GM23338 (cell line): Measurements from ENCODE around the gene ARAP1. TPM values are rescaled to one million over a fixed set of nuclear protein-coding genes. Genes with fewer than 3 reads are reported as not detected.

Experiments
- ATAC-seq: fragments of 200-7000 bp; cut with Tn5 transposase; 3 replicates; pipeline ENCODE4 v1.9.1; 2020
- DNase-seq: peaks from one replicate; pipeline ENCODE4 v3.0.0-alpha.2; 2015; ENCODE audit warnings: low spot score
- H2AFZ ChIP-seq: fragments of 200-600 bp; sonication (generic); 2 replicates; pipeline ENCODE4 v1.8.0; 2016; ENCODE audit warnings: antibody characterized with exemption, mild to moderate bottlenecking, moderate library complexity
- H3F3A ChIP-seq: fragments of 200-600 bp; sonication (generic); replicated peaks from 2 replicates; pipeline ENCODE4 v1.8.0; 2017; ENCODE audit warnings: antibody characterized with exemption, mixed run types, low read depth
- H3K27ac ChIP-seq: fragments of 200-600 bp; sonication (generic); 2 replicates; pipeline ENCODE4 v1.6.1; 2016; ENCODE audit warnings: low read depth
- H3K27me3 ChIP-seq: fragments of 200-600 bp; sonication (generic); 2 replicates; pipeline ENCODE4 v1.8.0; 2016; ENCODE audit warnings: mild to moderate bottlenecking, mixed run types, moderate library complexity; ENCODE audit not compliant: insufficient read depth
- H3K36me3 ChIP-seq: fragments of 200-600 bp; sonication (generic); 2 replicates; pipeline ENCODE4 v1.8.0; 2016; ENCODE audit warnings: mild to moderate bottlenecking; ENCODE audit not compliant: insufficient read depth
- H3K4me1 ChIP-seq: fragments of 200-600 bp; sonication (generic); 2 replicates; pipeline ENCODE4 v1.8.0; 2016; ENCODE audit warnings: mild to moderate bottlenecking, moderate library complexity; ENCODE audit not compliant: insufficient read depth
- H3K4me2 ChIP-seq: fragments of 200-600 bp; sonication (generic); 2 replicates; pipeline ENCODE4 v1.7.1; 2017; ENCODE audit warnings: mixed run types
- H3K4me3 ChIP-seq: fragments of 200-600 bp; sonication (generic); 2 replicates; pipeline ENCODE4 v1.6.1; 2016; ENCODE audit warnings: mixed run types
- H3K79me2 ChIP-seq: fragments of 200-600 bp; sonication (generic); replicated peaks from 2 replicates; pipeline ENCODE4 v1.8.0; 2017; ENCODE audit warnings: mild to moderate bottlenecking; ENCODE audit not compliant: insufficient read depth
- H3K9me2 ChIP-seq: fragments of 200-600 bp; sonication (generic); 2 replicates; pipeline ENCODE4 v1.8.0; 2017; ENCODE audit not compliant: insufficient read depth
- H4K20me1 ChIP-seq: fragments of 200-600 bp; sonication (generic); replicated peaks from 2 replicates; pipeline ENCODE4 v1.8.0; 2017; ENCODE audit warnings: mild to moderate bottlenecking; ENCODE audit not compliant: insufficient read depth
- H3K27ac Mint-ChIP-seq: 2 replicates; pipeline ENCODE4 v1.8.0; 2020; ENCODE audit warnings: inconsistent platforms, mild to moderate bottlenecking, moderate library complexity, mixed read lengths
- H3K27me3 Mint-ChIP-seq: 3 replicates; pipeline ENCODE4 v1.8.0; 2022; ENCODE audit warnings: low read depth, mild to moderate bottlenecking, moderate library complexity, mixed read lengths, inconsistent platforms; ENCODE audit not compliant: insufficient read depth, poor library complexity
- H3K36me3 Mint-ChIP-seq: 3 replicates; pipeline ENCODE4 v1.8.0; 2021; ENCODE audit warnings: low read depth, mild to moderate bottlenecking, inconsistent platforms, moderate library complexity, mixed read lengths
- H3K4me1 Mint-ChIP-seq: 3 replicates; pipeline ENCODE4 v1.8.0; 2020; ENCODE audit warnings: mild to moderate bottlenecking, inconsistent platforms, mixed read lengths
- H3K4me3 Mint-ChIP-seq: 3 replicates; pipeline ENCODE4 v1.8.0; 2021; ENCODE audit warnings: moderate library complexity, mild to moderate bottlenecking, inconsistent platforms, mixed read lengths
- H3K9me3 Mint-ChIP-seq: 3 replicates; pipeline ENCODE4 v1.8.0; 2020; ENCODE audit warnings: moderate library complexity, mild to moderate bottlenecking, inconsistent platforms, mixed read lengths
- CREB1 ChIP-seq: fragments of 250-450 bp; sonication (Bioruptor Pico); IDR thresholded peaks from 2 replicates; pipeline ENCODE4 v1.5.0; 2020; ENCODE audit warnings: low read depth, mild to moderate bottlenecking, moderate library complexity
- ETS1 ChIP-seq: IDR thresholded peaks from 2 replicates; pipeline ENCODE4 v1.6.1; 2016; ENCODE audit warnings: antibody characterized with exemption
- EZH2phosphoT487 ChIP-seq: fragments of 200-600 bp; sonication (generic); IDR thresholded peaks from one replicate; pipeline ENCODE4 v1.8.1; 2018; ENCODE audit warnings: antibody characterized with exemption; ENCODE audit not compliant: unreplicated experiment
- NANOG ChIP-seq: IDR thresholded peaks from 2 replicates; pipeline ENCODE4 v1.6.1; 2016; ENCODE audit warnings: antibody characterized with exemption, borderline replicate concordance
- POLR2AphosphoS5 ChIP-seq: IDR thresholded peaks from 2 replicates; pipeline ENCODE4 v1.6.1; 2016; ENCODE audit warnings: antibody characterized with exemption, low read depth
- REST ChIP-seq: IDR thresholded peaks from one replicate; pipeline ENCODE4 v1.6.1; 2018; ENCODE audit warnings: antibody characterized with exemption; ENCODE audit not compliant: unreplicated experiment
- STAT1 ChIP-seq: IDR thresholded peaks from one replicate; pipeline ENCODE4 v1.6.1; 2016; ENCODE audit warnings: antibody characterized with exemption; ENCODE audit not compliant: unreplicated experiment
- ZNF114 ChIP-seq: fragments of 250-450 bp; sonication (Bioruptor Pico); IDR thresholded peaks from 2 replicates; pipeline ENCODE4 v1.5.0; 2020; ENCODE audit warnings: mild to moderate bottlenecking, moderate library complexity
- ZNF331 ChIP-seq: fragments of 250-450 bp; sonication (Bioruptor Pico); IDR thresholded peaks from 2 replicates; pipeline ENCODE4 v1.5.0; 2020; ENCODE audit warnings: low read depth, mild to moderate bottlenecking, moderate library complexity
- ZNF462 ChIP-seq: fragments of 250-450 bp; sonication (Bioruptor Pico); IDR thresholded peaks from 2 replicates; pipeline ENCODE4 v1.5.0; 2020; ENCODE audit warnings: mild to moderate bottlenecking, moderate library complexity
- polyA plus RNA-seq: library from polyadenylated mRNA; unstranded; fragments of >200 nt; fragmentation: Nextera tagmentation; extraction: Ambion mirVana; gene quantifications from 2 replicates; pipeline ENCODE4 v1.2.1, GENCODE V29; 2016
- total RNA-seq: library from RNA; depleted of rRNA; stranded (reverse); fragments of >200 nt; shearing (Covaris generic); gene quantifications from 2 replicates; pipeline ENCODE4 v1.2.3, GENCODE V29; 2014
- TF ChIP-seq, protein P1 (sequence below), 2 experiments: fragments of 200-600 bp in 1 of 2; sonication (generic) in 1 of 2; conservative IDR thresholded peaks; 2 replicates each; pipeline versions ENCODE4 v1.5.1 to v1.6.1; 2016 to 2017; ENCODE audit warnings: antibody characterized with exemption in 2 of 2, low read depth in 2 of 2, mild to moderate bottlenecking in 2 of 2, moderate library complexity in 1 of 2

The ARAP1 gene
- total and polyA plus RNA-seq, 2 experiments from 2014 or later, result 24.5 to 116 TPM

DNA sequence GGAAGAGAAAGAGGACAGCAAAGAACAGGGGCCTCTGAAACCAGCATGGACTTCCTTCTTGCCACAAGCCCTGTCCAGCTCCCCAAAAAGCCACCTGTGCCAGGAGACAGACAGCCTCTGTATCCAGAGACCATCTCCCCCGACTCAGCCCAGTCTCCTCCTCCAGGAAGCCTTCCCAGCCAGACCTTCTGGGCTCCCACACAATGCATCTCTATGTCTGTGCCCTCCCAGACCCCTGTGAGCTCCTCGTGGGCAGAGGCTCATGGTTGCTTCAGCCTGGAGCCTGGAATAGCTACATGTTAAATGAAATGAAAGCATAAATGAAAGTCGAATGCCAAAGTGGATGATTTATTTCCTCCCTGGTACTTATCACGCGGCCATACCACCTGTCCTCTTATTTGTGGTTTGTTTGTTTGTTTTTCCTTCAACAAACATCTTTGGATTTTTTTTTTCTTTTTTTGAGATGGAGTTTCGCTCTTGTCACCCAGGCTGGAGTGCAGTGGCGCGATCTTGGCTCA lies 7.3 kb upstream of the ARAP1 start:
- no peaks in the 10 kb centered on the region for H3K36me3 ChIP-seq
- Mint-ChIP-seq H3K4me1 (peaks cover 17% of the 10 kb centered on the region; the same call in 2 of the 3 replicates), H3K27me3 (peaks cover 9% of the 10 kb centered on the region), H3K4me3 (no peak overlapping the region), H3K36me3 (peaks cover 3% of the 10 kb centered on the region; the same call in 1 of the 3 replicates), H3K9me3 (no peaks in the 10 kb centered on the region; the same call in 2 of the 3 replicates), H3K27ac (no peak overlapping the region)
- no peaks in the 10 kb centered on the region for H3K9me2 ChIP-seq
- H3K79me2 ChIP-seq, result no peaks in the 10 kb centered on the region
- H3K27me3 ChIP-seq, result peaks cover 8% of the 10 kb centered on the region
- DNase-seq (no peak), ATAC-seq (no peak)
- H4K20me1 ChIP-seq, result no peaks in the 10 kb centered on the region; the same call in 1 of the 2 replicates
- no peak overlapping the region for H2AFZ ChIP-seq
- no peak overlapping the region for H3K27ac ChIP-seq
- H3K4me2 ChIP-seq, result no peak overlapping the region
- H3F3A ChIP-seq, result no peaks in the 10 kb centered on the region
- TF ChIP-seq REST (no peak), ZNF114 (CRISPR knock-in tag) (no peak), ETS1 (no peak), EZH2phosphoT487 (no peak), NANOG (no peak), ZNF462 (CRISPR knock-in tag) (no peak), POLR2AphosphoS5 (no peak), STAT1 (no peak), ZNF331 (no peak), CREB1 (CRISPR knock-in tag) (no peak)
- TF ChIP-seq, protein P1, sequence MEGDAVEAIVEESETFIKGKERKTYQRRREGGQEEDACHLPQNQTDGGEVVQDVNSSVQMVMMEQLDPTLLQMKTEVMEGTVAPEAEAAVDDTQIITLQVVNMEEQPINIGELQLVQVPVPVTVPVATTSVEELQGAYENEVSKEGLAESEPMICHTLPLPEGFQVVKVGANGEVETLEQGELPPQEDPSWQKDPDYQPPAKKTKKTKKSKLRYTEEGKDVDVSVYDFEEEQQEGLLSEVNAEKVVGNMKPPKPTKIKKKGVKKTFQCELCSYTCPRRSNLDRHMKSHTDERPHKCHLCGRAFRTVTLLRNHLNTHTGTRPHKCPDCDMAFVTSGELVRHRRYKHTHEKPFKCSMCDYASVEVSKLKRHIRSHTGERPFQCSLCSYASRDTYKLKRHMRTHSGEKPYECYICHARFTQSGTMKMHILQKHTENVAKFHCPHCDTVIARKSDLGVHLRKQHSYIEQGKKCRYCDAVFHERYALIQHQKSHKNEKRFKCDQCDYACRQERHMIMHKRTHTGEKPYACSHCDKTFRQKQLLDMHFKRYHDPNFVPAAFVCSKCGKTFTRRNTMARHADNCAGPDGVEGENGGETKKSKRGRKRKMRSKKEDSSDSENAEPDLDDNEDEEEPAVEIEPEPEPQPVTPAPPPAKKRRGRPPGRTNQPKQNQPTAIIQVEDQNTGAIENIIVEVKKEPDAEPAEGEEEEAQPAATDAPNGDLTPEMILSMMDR (conservative IDR thresholded peaks at IDR 0.05; ENCODE audit: low read depth in 2 of 2), result no peak
- H3K4me1 ChIP-seq, result peaks cover 8% of the 10 kb centered on the region
- no peak overlapping the region for H3K4me3 ChIP-seq
